IMR-90 (cell line): ENCODE results near the gene METTL17. TPM values are rescaled to one million over a fixed set of nuclear protein-coding genes. Genes with fewer than 3 reads are reported as not detected.

Experiments
- ATAC-seq: fragments of 200-7000 bp; cut with Tn5 transposase; 2 replicates; pipeline ENCODE4 v1.9.1; 2020; ENCODE audit warnings: low read depth, mild to moderate bottlenecking, moderate library complexity
- BruUV-seq: library from RNA; stranded (reverse); fragments of 400-500 nt; replicated peaks from 2 replicates; lab custom pipeline; 2021; lab: Mats Ljungman, UMichigan
- CTCF ChIA-PET: fragments of 300-600 bp; formaldehyde crosslinking; extraction: SDS; loops from one replicate; lab custom pipeline; 2021; ENCODE audit warnings: antibody characterized with exemption; lab: Yijun Ruan, JAX
- POLR2A ChIA-PET: fragments of 300-600 bp; sonication (Branson Sonifier 250); formaldehyde crosslinking; loops from one replicate; lab custom pipeline; 2022; ENCODE audit warnings: antibody characterized with exemption; ENCODE audit not compliant: unreplicated experiment; lab: Charles Lee
- DNase-seq: peaks from one replicate; pipeline ENCODE4 v3.0.0; 2013
- H2AFZ ChIP-seq: replicated peaks from 2 replicates; pipeline ENCODE3; 2013; ENCODE audit warnings: low read length, mild to moderate bottlenecking; ENCODE audit not compliant: poor library complexity
- H2AK5ac ChIP-seq: 2 replicates; pipeline ENCODE4 v1.6.1; 2013; ENCODE audit warnings: low read depth, low read length, inconsistent platforms
- H2AK9ac ChIP-seq: replicated peaks from 2 replicates; pipeline ENCODE3; 2013; ENCODE audit warnings: mild to moderate bottlenecking, low read depth, low read length, moderate library complexity; ENCODE audit not compliant: poor library complexity
- H2BK120ac ChIP-seq: 2 replicates; pipeline ENCODE4 v1.6.1; 2013; ENCODE audit warnings: low read depth, low read length, inconsistent platforms
- H2BK15ac ChIP-seq: 3 replicates; pipeline ENCODE4 v1.6.1; 2013; ENCODE audit warnings: low read depth, low read length, inconsistent platforms
- H2BK20ac ChIP-seq: 2 replicates; pipeline ENCODE4 v1.6.1; 2013; ENCODE audit warnings: low read depth, mild to moderate bottlenecking, inconsistent platforms, low read length, moderate library complexity
- H2BK5ac ChIP-seq: 2 replicates; pipeline ENCODE4 v1.6.1; 2013; ENCODE audit warnings: mild to moderate bottlenecking, low read depth, low read length, inconsistent platforms; ENCODE audit not compliant: poor library complexity, severe bottlenecking
- H3K14ac ChIP-seq: replicated peaks from 2 replicates; pipeline ENCODE4 v1.6.1; 2013; ENCODE audit warnings: low read depth, low read length, inconsistent platforms
- H3K18ac ChIP-seq: 2 replicates; pipeline ENCODE4 v1.6.1; 2013; ENCODE audit warnings: low read depth, low read length, control low read depth
- H3K23ac ChIP-seq: 2 replicates; pipeline ENCODE4 v1.6.1; 2013; ENCODE audit warnings: low read depth, low read length, inconsistent platforms
- H3K27ac ChIP-seq: 2 replicates; pipeline ENCODE4 v1.5.1; 2013; ENCODE audit warnings: mild to moderate bottlenecking, control low read depth, low read length; ENCODE audit not compliant: insufficient read depth
- H3K27me3 ChIP-seq: 2 replicates; pipeline ENCODE4 v1.6.1; 2013; ENCODE audit warnings: low read length; ENCODE audit not compliant: control insufficient read depth, insufficient read depth
- H3K36me3 ChIP-seq: 2 replicates; pipeline ENCODE4 v1.6.1; 2013; ENCODE audit warnings: low read length, mixed read lengths; ENCODE audit not compliant: control insufficient read depth, insufficient read depth
- H3K4ac ChIP-seq: 2 replicates; pipeline ENCODE4 v1.6.1; 2013; ENCODE audit warnings: low read depth, low read length, inconsistent platforms
- H3K4me1 ChIP-seq: 2 replicates; pipeline ENCODE4 v1.6.1; 2013; ENCODE audit warnings: low read length, mixed read lengths; ENCODE audit not compliant: control insufficient read depth, insufficient read depth
- H3K4me2 ChIP-seq: 2 replicates; pipeline ENCODE4 v1.6.1; 2013; ENCODE audit warnings: low read depth, mild to moderate bottlenecking, control low read depth, low read length, moderate library complexity
- H3K4me3 ChIP-seq: 2 replicates; pipeline ENCODE4 v1.5.1; 2013; ENCODE audit warnings: low read depth, mild to moderate bottlenecking, control low read depth, low read length, moderate library complexity; ENCODE audit not compliant: insufficient read depth
- H3K56ac ChIP-seq: 2 replicates; pipeline ENCODE4 v1.6.1; 2013; ENCODE audit warnings: low read length, inconsistent platforms; ENCODE audit not compliant: insufficient read depth; ENCODE audit errors: extremely low read depth
- H3K79me1 ChIP-seq, 2 experiments: 2 replicates each; pipeline ENCODE4 v1.6.1; 2013; ENCODE audit warnings: low read length in 2 of 2, inconsistent platforms in 1 of 2, low read depth in 1 of 2
- H3K9ac ChIP-seq: 2 replicates; pipeline ENCODE4 v1.6.1; 2013; ENCODE audit warnings: low read depth, low read length, control low read depth
- H3K9me1 ChIP-seq: 2 replicates; pipeline ENCODE4 v1.6.1; 2013; ENCODE audit warnings: low read length, inconsistent platforms; ENCODE audit not compliant: insufficient read depth
- H3K9me3 ChIP-seq: 2 replicates; pipeline ENCODE4 v1.6.1; 2013; ENCODE audit warnings: low read length; ENCODE audit not compliant: control insufficient read depth, insufficient read depth
- H4K20me1 ChIP-seq: 2 replicates; pipeline ENCODE4 v1.6.1; 2013; ENCODE audit warnings: low read length, inconsistent platforms; ENCODE audit not compliant: insufficient read depth
- H4K5ac ChIP-seq: 2 replicates; pipeline ENCODE4 v1.6.1; 2013; ENCODE audit warnings: mild to moderate bottlenecking, low read depth, low read length, control low read depth
- H4K8ac ChIP-seq, 2 experiments: 2 replicates each; pipeline ENCODE4 v1.6.1; 2013; ENCODE audit warnings: low read depth in 2 of 2, low read length in 2 of 2, control low read depth in 1 of 2, inconsistent platforms in 1 of 2
- H4K91ac ChIP-seq: 2 replicates; pipeline ENCODE4 v1.6.1; 2013; ENCODE audit warnings: low read depth, low read length, inconsistent platforms; ENCODE audit not compliant: insufficient read depth
- BHLHE40 ChIP-seq: fragments of 150-350 bp; IDR thresholded peaks from 2 replicates; pipeline ENCODE4 v1.6.1; 2016; ENCODE audit warnings: mild to moderate bottlenecking, low read depth, low read length
- CEBPB ChIP-seq: IDR thresholded peaks from 2 replicates; pipeline ENCODE4 v1.6.1; 2012; ENCODE audit warnings: low read depth, low read length, improper control_type of control experiment
- ELK1 ChIP-seq: fragments of 150-350 bp; IDR thresholded peaks from 2 replicates; pipeline ENCODE4 v1.6.1; 2016; ENCODE audit warnings: low read depth, mild to moderate bottlenecking, low read length, moderate library complexity, borderline replicate concordance
- FOS ChIP-seq: fragments of 150-350 bp; IDR thresholded peaks from 2 replicates; pipeline ENCODE4 v1.6.1; 2016; ENCODE audit warnings: low read depth, low read length
- RCOR1 ChIP-seq: IDR thresholded peaks from 2 replicates; pipeline ENCODE4 v1.6.1; 2012; ENCODE audit warnings: mild to moderate bottlenecking, low read length, improper control_type of control experiment; ENCODE audit not compliant: insufficient replicate concordance
- SMC3 ChIP-seq: fragments of 150-350 bp; IDR thresholded peaks from 2 replicates; pipeline ENCODE4 v1.6.1; 2016; ENCODE audit warnings: low read depth, mild to moderate bottlenecking, antibody characterized with exemption, low read length, moderate library complexity
- WGBS, 2 experiments: methylation state at CpG; one replicate each; pipeline versions ENCODE4 v1.1.5 to v1.1.7; 2013; ENCODE audit warnings: missing lambda C conversion rate in 2 of 2; ENCODE audit not compliant: insufficient read length in 1 of 2; ENCODE audit errors: extremely low coverage in 2 of 2; 5-methylcytosine and 5-hydroxymethylcytosine counted together
- dilution Hi-C: fragments of 300-500 bp; cut with HindIII; formaldehyde crosslinking; loops from one replicate; pipeline ENCODE4 v1.14.3; 2018; ENCODE audit warnings: low sequenced_read_pairs; ENCODE audit not compliant: unreplicated experiment
- in situ Hi-C: fragments of 300-500 bp; cut with MboI; formaldehyde crosslinking; loops from 3 replicates; pipeline ENCODE4 v1.14.3; 2019; ENCODE audit warnings: low sequenced_read_pairs, inconsistent platforms, mixed read lengths
- intact Hi-C: fragments of 100-400 bp; cut with micrococcal nuclease; formaldehyde crosslinking; loops from 2 replicates; pipeline ENCODE4 v1.10.0; 2022
- polyA plus RNA-seq, 3 experiments: library from polyadenylated mRNA; depleted of rRNA; stranded (reverse); fragments of >200 nt; gene quantifications; 2 replicates each; pipeline ENCODE4 v1.2.3, GENCODE V29; 2012; ENCODE audit warnings: low replicate concordance in 1 of 3
- total RNA-seq: library from RNA; depleted of rRNA; stranded (reverse); fragments of >200 nt; gene quantifications from 2 replicates; pipeline ENCODE4 v1.2.3, GENCODE V29; 2012

Gene METTL17
- total and polyA plus RNA-seq, 2 of the 4 experiments (the other 2 are of a cell fraction): 32.8 to 69.7 TPM

GRCh38 chr14:21015312-21015711 lies 25.5 kb downstream of the METTL17 start:
- H3K18ac ChIP-seq: no peak overlapping the region
- no peaks in the 10 kb centered on the region for H3K79me1 ChIP-seq
- no peaks in the 10 kb centered on the region for H3K9me3 ChIP-seq
- H3K56ac ChIP-seq: no peak overlapping the region
- peaks cover 25% of the 10 kb centered on the region for H3K27me3 ChIP-seq
- ATAC-seq (no peak), DNase-seq (no peak)
- no peak overlapping the region for H2BK15ac ChIP-seq
- in situ Hi-C loops (loop anchor here (5.0 kb wide), 1 partner anchor 87 kb away; the partner anchor contains the start of gene TMEM253), intact Hi-C loops (no loop called here), dilution Hi-C loops (no loop called here)
- TF ChIP-seq SMC3 (no peak), RCOR1 (no peak), FOS (no peak), CEBPB (no peak), BHLHE40 (no peak), ELK1 (no peak)
- H2BK120ac ChIP-seq: no peak overlapping the region
- no peak overlapping the region for H3K4ac ChIP-seq
- no peaks in the 10 kb centered on the region for H4K20me1 ChIP-seq
- no peak overlapping the region for H3K14ac ChIP-seq
- no peak overlapping the region for H3K23ac ChIP-seq
- no peak overlapping the region for H4K5ac ChIP-seq
- 80% methylated on average over 3 of the region's 6 CpGs; no CpG with 5 or more reads in 1 of the 2 experiments for WGBS, 2 experiments
- H2BK20ac ChIP-seq: no peak overlapping the region
- no peak overlapping the region for H2BK5ac ChIP-seq
- H3K9ac ChIP-seq: no peak overlapping the region
- H3K27ac ChIP-seq: no peak overlapping the region
- no peak overlapping the region for H3K4me3 ChIP-seq
- no peak overlapping the region for H4K8ac ChIP-seq
- H4K91ac ChIP-seq: no peak overlapping the region
- no peak overlapping the region for H2AK9ac ChIP-seq
- no TSS peak for BruUV-seq
- no peaks in the 10 kb centered on the region for H3K9me1 ChIP-seq
- H3K36me3 ChIP-seq: no peaks in the 10 kb centered on the region
- no peak overlapping the region for H2AFZ ChIP-seq
- CTCF ChIA-PET: interaction anchor here (0.6 to 3.0 kb wide), 23 partner anchors 9 to 202 kb away, joined by 3 to 44 read pairs (median 6); partner anchors contain the start of genes NDRG2 and TMEM253
- H2AK5ac ChIP-seq: no peak overlapping the region
- POLR2A ChIA-PET: no interaction called here
- H3K4me2 ChIP-seq: no peak overlapping the region
- H3K4me1 ChIP-seq: no peaks in the 10 kb centered on the region
